H1 (cell line): Measurements from ENCODE around the gene ECEL1. TPM values are rescaled to one million over a fixed set of nuclear protein-coding genes. Genes with fewer than 3 reads are reported as not detected.

ENCODE experiments used
- BRCA1 ChIP-seq: IDR thresholded peaks from 2 replicates; pipeline ENCODE4 v1.6.1; 2012; ENCODE audit warnings: low read depth, low read length, improper control_type of control experiment
- EGR1 ChIP-seq: IDR thresholded peaks from 2 replicates; pipeline ENCODE4 v1.6.1; 2011; ENCODE audit warnings: low read depth, low read length, borderline replicate concordance
- POLR2AphosphoS5 ChIP-seq: IDR thresholded peaks from 2 replicates; pipeline ENCODE4 v1.6.1; 2011; ENCODE audit warnings: low read depth, low read length
- YY1 ChIP-seq: IDR thresholded peaks from 2 replicates; pipeline ENCODE4 v1.6.1; 2011; ENCODE audit warnings: low read depth, mild to moderate bottlenecking, low read length
- polyA plus RNA-seq, 7 experiments: library from polyadenylated mRNA; depleted of rRNA in 3 of 7; stranded (reverse) in 5 of 7; unstranded in 2 of 7; fragments of >200 nt in 5 of 7; fragments of 200-250 nt in 2 of 7; gene quantifications; 1 replicate in 5 of 7; 2 replicates in 1 of 7; 4 replicates in 1 of 7; pipeline versions ENCODE4 v1.2.1 to v1.2.3, GENCODE V29; 2011 to 2013; ENCODE audit warnings: missing spikeins in 2 of 7, mixed read lengths in 2 of 7
- total RNA-seq: library from RNA; stranded (reverse); fragmentation: NEBNext Ultra II Directional; extraction: Animal tissue kit (Norgen Biotek cat#: 25700); gene quantifications from 2 replicates; pipeline ENCODE4 v1.2.1, GENCODE V29; 2021

ECEL1 gene
- total and polyA plus RNA-seq, 2 of the 8 experiments (the other 6 are each of a cell fraction or from before 2014, with no cell fraction given), result 7.7 to 20.2 TPM

GRCh38 chr2:232516551-232516950 is 28.9 kb upstream of the ECEL1 start (continued):
- no peak for TF ChIP-seq POLR2AphosphoS5
- TF ChIP-seq EGR1, result no peak
- TF ChIP-seq YY1, result no peak
- no peak for TF ChIP-seq BRCA1
- TF ChIP-seq, all 59 proteins: peak for 0
